ENCODE data around the gene CLK2. TPM values are rescaled to one million over a fixed set of nuclear protein-coding genes. Genes with fewer than 3 reads are reported as not detected.
A peak's percentile ranks its signal among the peaks of the same experiment; 100 is the strongest.

The CLK2 gene
- total RNA-seq, 2 donors from 2014 or later = 28.1 to 56.5 TPM

GRCh38 chr1:155261493-155261851 is 11.8 kb downstream of the CLK2 start:
- TF ChIP-seq POLR2AphosphoS5 (IDR thresholded peaks at IDR 0.05) = no peak
- TF ChIP-seq POLR2A (IDR thresholded peaks at IDR 0.05) = no peak
- no peak for TF ChIP-seq CTCF (IDR thresholded peaks at IDR 0.05)
- Histone ChIP-seq H3K27ac (peak overlapping the region; percentile 72 to 79), H3K4me3 (peak overlapping the region; percentile 65 to 68), H3K9me3 (no peaks in the 10 kb centered on the region), H3K4me1 (replicated peaks) (no peaks in the 10 kb centered on the region), H3K27me3 (replicated peaks; ENCODE audit: insufficient read depth) (no peaks in the 10 kb centered on the region), H3K36me3 (peaks cover 0 to 13% of the 10 kb centered on the region in 2 donors)
- WGBS = under 1% methylated on average over 9 of the region's 9 CpGs
- DNase-seq (ENCODE audit: low spot score) = no peak
- intact Hi-C loops (cut with DNase I) = no loop called here

- WGBS = 86% methylated on average over 5 of the region's 5 CpGs
- no peak overlapping the region for H3K27ac ChIP-seq
- peaks cover 0 to 13% of the 10 kb centered on the region in 2 donors for H3K36me3 ChIP-seq
- no peak for DNase-seq (ENCODE audit: low spot score)
- H3K27me3 ChIP-seq (replicated peaks; ENCODE audit: insufficient read depth) = no peaks in the 10 kb centered on the region
- peaks cover 4% of the 10 kb centered on the region for H3K4me1 ChIP-seq (replicated peaks)
- intact Hi-C loops (cut with DNase I) = no loop called here
- TF ChIP-seq POLR2A (IDR thresholded peaks at IDR 0.05) = no peak
- TF ChIP-seq POLR2AphosphoS5 (IDR thresholded peaks at IDR 0.05) = no peak
- no peak for TF ChIP-seq CTCF (IDR thresholded peaks at IDR 0.05)
- H3K4me3 ChIP-seq = no peak overlapping the region
- no peaks in the 10 kb centered on the region for H3K9me3 ChIP-seq
These were observed 13.0 kb downstream of the CLK2 start for GRCh38 chr1:155260276-155260675.

- Histone ChIP-seq H3K36me3 (no peaks in the 10 kb centered on the region), H3K4me1 (replicated peaks) (peaks cover 12% of the 10 kb centered on the region), H3K27me3 (replicated peaks; ENCODE audit: insufficient read depth) (no peaks in the 10 kb centered on the region), H3K9me3 (no peaks in the 10 kb centered on the region), H3K4me3 (peak overlapping the region; percentile 92 to 94), H3K27ac (peak overlapping the region; percentile 94 to 97)
- intact Hi-C loops (cut with DNase I) = loop anchor here (5.0 kb wide), 1 partner anchor 66 kb away; the partner anchor contains the start of gene RUSC1
- DNase-seq (ENCODE audit: low spot score) = no peak
- 78% methylated on average over 20 of the region's 20 CpGs for WGBS
- TF ChIP-seq CTCF (IDR thresholded peaks at IDR 0.05) (no peak), POLR2AphosphoS5 (IDR thresholded peaks at IDR 0.05) (no peak), POLR2A (IDR thresholded peaks at IDR 0.05) (no peak)
These were observed 17.0 kb downstream of the CLK2 start for GRCh38 chr1:155256058-155256852.

- intact Hi-C loops (cut with DNase I) = loop anchor here (5.0 kb wide), 1 partner anchor 67 kb away; the partner anchor contains the start of gene RUSC1
- WGBS = under 1% methylated on average over 51 of the region's 54 CpGs
- DNase-seq (ENCODE audit: low spot score) = peak; percentile 89
These were observed 17.9 kb downstream of the CLK2 start, which contains the start of gene ENTREP3 for GRCh38 chr1:155255243-155256007. TSS of gene ENTREP3 (minus strand) at chr1:155255483. CDS start at chr1:155254877, 606 bp downstream.

More at GRCh38 chr1:155255243-155256007, 17.9 kb downstream of the CLK2 start, which contains the start of gene ENTREP3:
- peak; percentile 68 for TF ChIP-seq POLR2A (IDR thresholded peaks at IDR 0.05)
- peak; percentile 91 for TF ChIP-seq POLR2AphosphoS5 (IDR thresholded peaks at IDR 0.05)
- peak in 1 of 4 experiments; percentile 40 for TF ChIP-seq CTCF (IDR thresholded peaks at IDR 0.05)
- Histone ChIP-seq H3K27ac (peak within 1 kb of the TSS; percentile 94 to 97), H3K36me3 (no peaks in the 10 kb centered on the region), H3K4me3 (peak within 1 kb of the TSS; percentile 92 to 94), H3K4me1 (replicated peaks) (peaks cover 12% of the 10 kb centered on the region), H3K27me3 (replicated peaks; ENCODE audit: insufficient read depth) (no peaks in the 10 kb centered on the region), H3K9me3 (no peaks in the 10 kb centered on the region)
